ENCODE results near the gene CFI. TPM values are rescaled to one million over a fixed set of nuclear protein-coding genes. Genes with fewer than 3 reads are reported as not detected.
"Not testable (repeated sequence)": the region's sequence is repeated elsewhere in the genome, so short reads cannot be mapped to it uniquely, and the experiment has no call there.

The CFI gene
- total RNA-seq, 2 donors from 2014 or later, result 12.6 to 30.4 TPM

DNA sequence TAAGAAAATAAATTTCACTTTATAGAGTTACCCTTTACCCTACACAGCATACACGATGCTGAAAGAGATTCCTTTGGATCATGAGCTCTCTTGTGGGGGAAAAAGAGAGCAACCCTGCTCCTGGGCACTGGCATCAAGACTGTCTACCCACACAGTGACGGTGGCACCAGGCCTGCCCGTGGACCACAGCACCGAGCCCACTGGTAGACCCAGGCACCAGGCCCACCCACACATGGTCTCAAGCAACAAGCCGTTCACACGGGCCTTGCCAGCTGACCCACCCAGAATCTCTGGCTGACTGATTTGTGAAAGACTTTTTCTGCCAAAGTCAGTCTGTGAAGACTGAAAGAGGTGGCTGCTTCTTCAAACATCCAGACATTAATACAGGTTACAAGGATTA lies 6.7 kb downstream of the CFI start:
- H3K27ac ChIP-seq, result no peak overlapping the region
- DNase-seq (ENCODE audit: low spot score), result no peak
- H3K27me3 ChIP-seq, result no peaks in the 10 kb centered on the region
- H3K9me3 ChIP-seq, result peaks cover 0 to 21% of the 10 kb centered on the region in 2 donors
- TF ChIP-seq, protein P1, sequence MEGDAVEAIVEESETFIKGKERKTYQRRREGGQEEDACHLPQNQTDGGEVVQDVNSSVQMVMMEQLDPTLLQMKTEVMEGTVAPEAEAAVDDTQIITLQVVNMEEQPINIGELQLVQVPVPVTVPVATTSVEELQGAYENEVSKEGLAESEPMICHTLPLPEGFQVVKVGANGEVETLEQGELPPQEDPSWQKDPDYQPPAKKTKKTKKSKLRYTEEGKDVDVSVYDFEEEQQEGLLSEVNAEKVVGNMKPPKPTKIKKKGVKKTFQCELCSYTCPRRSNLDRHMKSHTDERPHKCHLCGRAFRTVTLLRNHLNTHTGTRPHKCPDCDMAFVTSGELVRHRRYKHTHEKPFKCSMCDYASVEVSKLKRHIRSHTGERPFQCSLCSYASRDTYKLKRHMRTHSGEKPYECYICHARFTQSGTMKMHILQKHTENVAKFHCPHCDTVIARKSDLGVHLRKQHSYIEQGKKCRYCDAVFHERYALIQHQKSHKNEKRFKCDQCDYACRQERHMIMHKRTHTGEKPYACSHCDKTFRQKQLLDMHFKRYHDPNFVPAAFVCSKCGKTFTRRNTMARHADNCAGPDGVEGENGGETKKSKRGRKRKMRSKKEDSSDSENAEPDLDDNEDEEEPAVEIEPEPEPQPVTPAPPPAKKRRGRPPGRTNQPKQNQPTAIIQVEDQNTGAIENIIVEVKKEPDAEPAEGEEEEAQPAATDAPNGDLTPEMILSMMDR (IDR thresholded peaks at IDR 0.05), result no peak
- H3K4me1 ChIP-seq, result no peaks in the 10 kb centered on the region
- H3K4me3 ChIP-seq, result no peak overlapping the region
- H3K36me3 ChIP-seq, result no peaks in the 10 kb centered on the region

DNA sequence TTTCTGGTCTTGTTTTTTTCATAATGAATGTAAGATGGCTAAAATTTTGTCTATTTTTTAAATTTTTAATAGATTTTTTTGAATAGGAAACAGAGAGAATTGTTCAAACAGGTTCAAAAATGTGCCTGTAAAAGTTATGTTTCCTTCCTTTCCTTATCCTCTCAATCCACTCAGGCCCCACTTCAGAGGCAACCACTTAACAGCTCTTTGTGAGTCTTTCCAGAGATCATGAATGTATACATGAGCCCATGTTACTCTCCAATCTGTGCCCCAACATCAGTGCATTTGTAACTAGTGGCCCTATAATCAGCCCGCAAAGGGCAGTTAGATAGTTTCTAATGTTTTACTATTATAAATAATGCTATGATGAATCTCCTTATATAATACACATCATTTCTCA lies 14.0 kb downstream of the CFI start:
- TF ChIP-seq, protein P1 (IDR thresholded peaks at IDR 0.05), result no peak
- no peak overlapping the region for H3K27ac ChIP-seq
- H3K4me1 ChIP-seq, result no peaks in the 10 kb centered on the region
- no peaks in the 10 kb centered on the region for H3K36me3 ChIP-seq
- DNase-seq (ENCODE audit: low spot score), result no peak
- no peak overlapping the region for H3K4me3 ChIP-seq
- no peaks in the 10 kb centered on the region for H3K9me3 ChIP-seq
- H3K27me3 ChIP-seq, result no peaks in the 10 kb centered on the region

GRCh38 chr4:109786846-109787245 lies 15.0 kb downstream of the CFI start:
- H3K9me3 ChIP-seq, result no peaks in the 10 kb centered on the region
- H3K4me1 ChIP-seq, result no peaks in the 10 kb centered on the region
- H3K27ac ChIP-seq, result no peak overlapping the region
- no peaks in the 10 kb centered on the region for H3K27me3 ChIP-seq
- TF ChIP-seq, protein P1 (IDR thresholded peaks at IDR 0.05), result no peak
- no peaks in the 10 kb centered on the region for H3K36me3 ChIP-seq
- H3K4me3 ChIP-seq, result no peak overlapping the region
- DNase-seq (ENCODE audit: low spot score), result no peak

GRCh38 chr4:109782092-109782491 lies 19.7 kb downstream of the CFI start:
- not testable (repeated sequence) for H3K27ac ChIP-seq; H3K9me3 ChIP-seq; H3K36me3 ChIP-seq; H3K4me1 ChIP-seq; H3K27me3 ChIP-seq; H3K4me3 ChIP-seq; DNase-seq (ENCODE audit: low spot score)

- H3K36me3 ChIP-seq, result no peaks in the 10 kb centered on the region
- no peaks in the 10 kb centered on the region for H3K4me1 ChIP-seq
- DNase-seq (ENCODE audit: low spot score), result no peak
- H3K27me3 ChIP-seq, result no peaks in the 10 kb centered on the region
- no peaks in the 10 kb centered on the region for H3K9me3 ChIP-seq
- TF ChIP-seq, protein P1 (IDR thresholded peaks at IDR 0.05), result no peak
- H3K27ac ChIP-seq, result no peak overlapping the region
- no peak overlapping the region for H3K4me3 ChIP-seq
These were observed 36.9 kb downstream of the CFI start for GRCh38 chr4:109764789-109765402.

DNA sequence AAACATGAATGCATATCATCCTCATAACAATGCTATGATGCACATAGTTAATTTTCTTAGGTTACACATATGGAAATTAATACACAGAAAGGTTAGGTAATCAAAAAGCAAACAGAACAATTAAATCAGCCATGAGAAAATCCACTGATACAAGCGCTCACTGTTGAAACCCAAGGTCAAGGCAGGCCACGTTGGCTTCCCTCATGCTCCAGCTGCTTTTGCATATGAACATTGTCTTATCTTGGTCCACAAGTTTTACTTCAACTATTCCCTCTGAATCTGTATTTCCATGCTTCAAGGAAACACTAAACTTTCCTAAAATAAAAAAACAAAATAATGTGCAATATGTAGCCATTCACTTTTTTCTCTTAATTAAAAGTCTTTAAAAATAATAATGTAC lies 37.4 kb downstream of the CFI start:
- DNase-seq (ENCODE audit: low spot score), result no peak
- Histone ChIP-seq H3K4me3 (no peak overlapping the region), H3K9me3 (no peaks in the 10 kb centered on the region), H3K27me3 (no peaks in the 10 kb centered on the region), H3K27ac (no peak overlapping the region), H3K4me1 (no peaks in the 10 kb centered on the region), H3K36me3 (no peaks in the 10 kb centered on the region)
- TF ChIP-seq, protein P1 (IDR thresholded peaks at IDR 0.05), result no peak

Data from right atrium auricular region (tissue), 2 donors.